A673 (cell line): ENCODE measurements around the gene BACH1. TPM values are rescaled to one million over a fixed set of nuclear protein-coding genes. Genes with fewer than 3 reads are reported as not detected.

Experiments
- BruUV-seq: library from RNA; stranded (reverse); fragments of 400-500 nt; replicated peaks from 2 replicates; lab custom pipeline; 2021; lab: Mats Ljungman, UMichigan
- CTCF ChIA-PET: fragments of 300-600 bp; sonication (Branson Sonifier 250); formaldehyde crosslinking; loops from one replicate; lab custom pipeline; 2022; ENCODE audit warnings: antibody characterized with exemption; lab: Charles Lee
- POLR2A ChIA-PET: fragments of 300-600 bp; sonication (Branson Sonifier 250); formaldehyde crosslinking; loops from one replicate; lab custom pipeline; 2022; ENCODE audit warnings: antibody characterized with exemption; ENCODE audit not compliant: low non-redundant PET; lab: Charles Lee
- DNase-seq: peaks from one replicate; pipeline ENCODE4 v3.0.0-alpha.2; 2015; ENCODE audit warnings: low spot score
- H3K27ac ChIP-seq: fragments of 200-600 bp; sonication (generic); 2 replicates; pipeline ENCODE4 v1.5.1; 2016; ENCODE audit warnings: mixed run types, low read depth, mild to moderate bottlenecking, mixed read lengths, antibody characterized with exemption, low read length; ENCODE audit not compliant: poor library complexity, severe bottlenecking
- H3K27me3 ChIP-seq: fragments of 200-600 bp; sonication (generic); replicated peaks from 2 replicates; pipeline ENCODE4 v1.6.1; 2017; ENCODE audit warnings: mixed run types, low read depth, mild to moderate bottlenecking, mixed read lengths, antibody characterized with exemption, low read length; ENCODE audit not compliant: insufficient read depth, poor library complexity
- H3K36me3 ChIP-seq: fragments of 200-600 bp; sonication (generic); 2 replicates; pipeline ENCODE4 v1.6.1; 2016; ENCODE audit warnings: mixed run types, mild to moderate bottlenecking, mixed read lengths, antibody characterized with exemption, low read length; ENCODE audit not compliant: insufficient read depth, poor library complexity, severe bottlenecking
- H3K4me1 ChIP-seq: fragments of 200-600 bp; sonication (generic); 2 replicates; pipeline ENCODE4 v1.6.1; 2017; ENCODE audit warnings: mixed run types, mild to moderate bottlenecking, mixed read lengths, antibody characterized with exemption, low read length; ENCODE audit not compliant: insufficient read depth, poor library complexity, severe bottlenecking
- H3K4me3 ChIP-seq: fragments of 200-600 bp; sonication (generic); 2 replicates; pipeline ENCODE4 v1.5.1; 2016; ENCODE audit warnings: low read depth, mixed run types, mild to moderate bottlenecking, mixed read lengths, low read length; ENCODE audit not compliant: poor library complexity, severe bottlenecking
- H3K9me3 ChIP-seq: fragments of 200-600 bp; sonication (generic); 2 replicates; pipeline ENCODE4 v1.6.1; 2016; ENCODE audit warnings: mixed run types, low read depth, mild to moderate bottlenecking, mixed read lengths, antibody characterized with exemption, low read length; ENCODE audit not compliant: poor library complexity, severe bottlenecking
- CTCF ChIP-seq: fragments of 300-800, 200-600 bp; sonication (generic); conservative IDR thresholded peaks from 2 replicates; pipeline ENCODE4 v1.5.1; 2017; ENCODE audit warnings: low read depth, mild to moderate bottlenecking, antibody characterized with exemption, low read length, moderate library complexity, mixed read lengths
- EZH2 ChIP-seq: fragments of 200-600 bp; sonication (generic); IDR thresholded peaks from 2 replicates; pipeline ENCODE4 v1.6.1; 2017; ENCODE audit warnings: borderline replicate concordance, low read depth, mild to moderate bottlenecking, mixed read lengths, antibody characterized with exemption, low read length; ENCODE audit not compliant: poor library complexity, severe bottlenecking
- intact Hi-C: fragments of 100-400 bp; cut with micrococcal nuclease; formaldehyde crosslinking; loops from one replicate; pipeline ENCODE4 v1.10.0; 2022; ENCODE audit not compliant: unreplicated experiment
- total RNA-seq: library from RNA; stranded (reverse); gene quantifications from 2 replicates; pipeline ENCODE4 v1.2.3, GENCODE V29; 2021

BACH1 gene
- total RNA-seq, 1 experiment from 2014 or later: 103 TPM

GRCh38 chr21:29254550-29254949, 44.2 kb upstream of the BACH1 start:
- H3K36me3 ChIP-seq: peaks cover 5% of the 10 kb centered on the region
- peaks cover 17% of the 10 kb centered on the region for H3K9me3 ChIP-seq
- POLR2A ChIA-PET: no interaction called here
- TF ChIP-seq CTCF (no peak), EZH2 (no peak)
- DNase-seq: no peak
- no peaks in the 10 kb centered on the region for H3K27me3 ChIP-seq
- H3K27ac ChIP-seq: no peak overlapping the region
- peaks cover 12% of the 10 kb centered on the region for H3K4me1 ChIP-seq
- no TSS peak for BruUV-seq
- CTCF ChIA-PET: no interaction called here
- no peak overlapping the region for H3K4me3 ChIP-seq
- intact Hi-C loops: no loop called here

GRCh38 chr21:29256126-29256910, 42.4 kb upstream of the BACH1 start:
- TF ChIP-seq EZH2: no peak
- no peak for TF ChIP-seq CTCF
- no peak overlapping the region for H3K27ac ChIP-seq
- H3K27me3 ChIP-seq: no peaks in the 10 kb centered on the region
- intact Hi-C loops: no loop called here
- no TSS peak for BruUV-seq
- H3K36me3 ChIP-seq: no peaks in the 10 kb centered on the region
- ChIA-PET CTCF (no interaction called here), POLR2A (interaction anchor here (0.6 kb wide), 1 partner anchor 12 kb away, joined by 3 read pairs; no protein-coding TSS in a partner anchor)
- peaks cover 12% of the 10 kb centered on the region for H3K4me1 ChIP-seq
- DNase-seq: no peak
- H3K9me3 ChIP-seq: peaks cover 17% of the 10 kb centered on the region
- H3K4me3 ChIP-seq: no peak overlapping the region

GRCh38 chr21:29257701-29258100, 41.0 kb upstream of the BACH1 start:
- intact Hi-C loops: no loop called here
- Histone ChIP-seq H3K27me3 (no peaks in the 10 kb centered on the region), H3K9me3 (peaks cover 17% of the 10 kb centered on the region), H3K36me3 (no peaks in the 10 kb centered on the region), H3K27ac (no peak overlapping the region), H3K4me1 (peaks cover 12% of the 10 kb centered on the region), H3K4me3 (no peak overlapping the region)
- BruUV-seq: no TSS peak
- DNase-seq: no peak
- CTCF ChIA-PET: no interaction called here
- POLR2A ChIA-PET: no interaction called here
- TF ChIP-seq CTCF: no peak
